Osteoblast (primary cell): ENCODE measurements around the gene CCNY. TPM values are rescaled to one million over a fixed set of nuclear protein-coding genes. Genes with fewer than 3 reads are reported as not detected.

Experiments
- DNase-seq: peaks from one replicate; pipeline ENCODE4 v3.0.0; 2011; ENCODE audit warnings: low spot score, mixed read lengths; ENCODE audit not compliant: insufficient read length; ENCODE audit errors: missing footprints
- H2AFZ ChIP-seq: 2 replicates; pipeline ENCODE4 v1.6.0; 2011; ENCODE audit warnings: mild to moderate bottlenecking, low read length
- H3K27ac ChIP-seq: 2 replicates; pipeline ENCODE4 v1.5.1; 2011; ENCODE audit warnings: mild to moderate bottlenecking, low read depth, low read length, moderate library complexity
- H3K27me3 ChIP-seq: 2 replicates; pipeline ENCODE4 v1.6.0; 2012; ENCODE audit warnings: mild to moderate bottlenecking, control low read depth, inconsistent platforms, low read length, moderate library complexity; ENCODE audit not compliant: insufficient read depth
- H3K36me3 ChIP-seq: 2 replicates; pipeline ENCODE4 v1.5.1; 2011; ENCODE audit warnings: mild to moderate bottlenecking, low read length, control low read depth, moderate library complexity; ENCODE audit not compliant: insufficient read depth
- H3K4me1 ChIP-seq: 2 replicates; pipeline ENCODE4 v1.5.1; 2011; ENCODE audit warnings: mild to moderate bottlenecking, low read length, control low read depth, moderate library complexity; ENCODE audit not compliant: insufficient read depth
- H3K4me2 ChIP-seq: 2 replicates; pipeline ENCODE4 v1.6.0; 2011; ENCODE audit warnings: mild to moderate bottlenecking, low read length; ENCODE audit not compliant: insufficient read depth
- H3K4me3 ChIP-seq: fragments of 200-600 bp; sonication (generic); 3 replicates; pipeline ENCODE4 v1.5.1; 2012; ENCODE audit warnings: mild to moderate bottlenecking, low read length, inconsistent platforms; ENCODE audit not compliant: insufficient read depth
- H3K79me2 ChIP-seq: 2 replicates; pipeline ENCODE4 v1.6.0; 2012; ENCODE audit warnings: mild to moderate bottlenecking, low read length, control low read depth, inconsistent platforms; ENCODE audit not compliant: insufficient read depth
- H3K9me3 ChIP-seq: 2 replicates; pipeline ENCODE4 v1.5.1; 2011; ENCODE audit warnings: low read depth, low read length, control low read depth
- H4K20me1 ChIP-seq: 2 replicates; pipeline ENCODE4 v1.6.0; 2012; ENCODE audit warnings: mild to moderate bottlenecking, low read length, control low read depth; ENCODE audit not compliant: insufficient read depth
- CTCF ChIP-seq: IDR thresholded peaks from 2 replicates; pipeline ENCODE4 v1.5.1; 2011; ENCODE audit warnings: mild to moderate bottlenecking, low read depth, low read length, moderate library complexity; ENCODE audit errors: extremely low read depth
- total RNA-seq: library from RNA; depleted of rRNA; stranded (reverse); fragments of >200 nt; gene quantifications from 2 replicates; pipeline ENCODE4 v1.2.3, GENCODE V29; 2012

Gene CCNY
- total RNA-seq, 1 donor, result 53.2 TPM

GRCh38 chr10:35347899-35348608 lies 11.7 kb downstream of the CCNY start:
- H3K27ac ChIP-seq, result no peak overlapping the region
- TF ChIP-seq CTCF, result no peak
- peaks cover 18% of the 10 kb centered on the region for H3K4me1 ChIP-seq
- H3K9me3 ChIP-seq, result no peaks in the 10 kb centered on the region
- H3K27me3 ChIP-seq, result no peaks in the 10 kb centered on the region
- DNase-seq, result no peak
- peaks cover 81% of the 10 kb centered on the region for H4K20me1 ChIP-seq
- no peak overlapping the region for H3K4me3 ChIP-seq
- no peak overlapping the region for H3K4me2 ChIP-seq
- no peaks in the 10 kb centered on the region for H3K36me3 ChIP-seq
- peaks cover 97% of the 10 kb centered on the region for H3K79me2 ChIP-seq
- H2AFZ ChIP-seq, result no peak overlapping the region

DNA sequence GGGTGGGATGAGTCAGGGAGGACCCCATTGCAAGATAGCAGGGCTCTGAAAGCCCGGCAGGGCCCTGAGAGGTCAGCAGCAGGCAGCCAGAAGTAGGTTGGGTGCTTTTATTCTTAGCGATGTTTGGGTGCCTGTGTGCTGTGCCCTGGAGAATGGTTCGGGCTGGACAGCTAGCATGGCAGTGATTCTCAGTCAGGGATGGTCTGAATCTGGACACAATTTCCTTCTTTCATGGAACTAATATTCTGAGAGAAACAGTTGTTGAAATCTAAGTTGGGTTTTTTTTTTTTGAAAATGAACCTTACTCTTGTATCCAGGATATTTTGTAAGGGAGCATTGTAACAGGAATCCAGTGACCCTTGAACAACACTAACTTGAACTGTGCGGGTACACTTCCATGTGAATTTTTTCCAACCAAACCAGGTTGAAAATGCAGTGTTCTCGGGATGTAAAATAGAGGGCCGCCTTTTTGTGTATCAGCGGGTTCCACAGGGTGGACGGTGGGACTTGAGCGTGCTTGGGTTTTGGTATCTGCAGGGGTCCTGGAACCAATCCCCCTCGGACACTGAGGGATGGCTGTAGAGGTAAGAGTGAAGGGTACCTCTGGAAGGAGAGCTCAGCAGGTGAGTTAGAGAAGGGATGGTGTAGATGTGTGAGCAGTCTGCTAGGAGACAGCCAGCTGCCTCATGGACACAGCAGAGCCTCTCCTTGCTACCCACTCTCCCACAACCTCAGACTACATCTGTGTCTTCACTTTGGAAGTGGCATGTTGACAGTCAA lies 12.5 kb downstream of the CCNY start:
- Histone ChIP-seq H3K79me2 (peaks cover 97% of the 10 kb centered on the region), H3K4me1 (peaks cover 24% of the 10 kb centered on the region), H3K27ac (no peak overlapping the region), H4K20me1 (peaks cover 85% of the 10 kb centered on the region), H3K27me3 (no peaks in the 10 kb centered on the region), H3K4me2 (no peak overlapping the region), H3K9me3 (no peaks in the 10 kb centered on the region), H2AFZ (no peak overlapping the region), H3K36me3 (no peaks in the 10 kb centered on the region), H3K4me3 (no peak overlapping the region)
- no peak for DNase-seq
- TF ChIP-seq CTCF, result no peak

GRCh38 chr10:35349389-35349915 lies 13.1 kb downstream of the CCNY start:
- H2AFZ ChIP-seq, result no peak overlapping the region
- peaks cover 27% of the 10 kb centered on the region for H3K4me1 ChIP-seq
- no peaks in the 10 kb centered on the region for H3K9me3 ChIP-seq
- H3K27me3 ChIP-seq, result no peaks in the 10 kb centered on the region
- H3K36me3 ChIP-seq, result no peaks in the 10 kb centered on the region
- no peak overlapping the region for H3K4me3 ChIP-seq
- H3K4me2 ChIP-seq, result no peak overlapping the region
- no peak overlapping the region for H3K27ac ChIP-seq
- H3K79me2 ChIP-seq, result peaks cover 98% of the 10 kb centered on the region
- peaks cover 86% of the 10 kb centered on the region for H4K20me1 ChIP-seq
- TF ChIP-seq CTCF, result no peak
- DNase-seq, result no peak

- Histone ChIP-seq H2AFZ (no peak overlapping the region), H3K27ac (no peak overlapping the region), H4K20me1 (peaks cover 83% of the 10 kb centered on the region), H3K4me1 (peaks cover 29% of the 10 kb centered on the region), H3K9me3 (no peaks in the 10 kb centered on the region), H3K79me2 (peaks cover 97% of the 10 kb centered on the region), H3K27me3 (no peaks in the 10 kb centered on the region), H3K36me3 (no peaks in the 10 kb centered on the region), H3K4me3 (no peak overlapping the region), H3K4me2 (no peak overlapping the region)
- DNase-seq, result no peak
- no peak for TF ChIP-seq CTCF
Measured at GRCh38 chr10:35351021-35351420, 14.7 kb downstream of the CCNY start.
